ENCODE results near the gene NID2.

DNA sequence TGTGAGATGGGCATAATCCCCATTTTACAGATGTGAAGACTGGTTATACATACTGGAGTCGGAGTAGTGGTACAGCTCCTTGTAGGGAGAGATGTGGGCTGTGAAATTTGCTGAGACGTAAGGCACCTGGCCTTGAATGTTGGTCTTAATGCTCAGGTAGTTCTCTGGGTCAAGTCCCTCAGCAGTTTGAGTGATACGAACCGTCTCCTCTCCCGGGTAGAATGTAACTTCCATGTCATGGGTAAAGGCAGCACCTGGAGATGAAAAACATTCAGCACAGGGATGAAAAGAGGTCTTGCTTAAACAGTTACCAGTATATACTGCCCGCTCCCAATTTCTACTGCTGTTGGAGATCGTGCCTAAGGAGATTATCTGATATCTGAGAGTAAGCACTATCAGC lies 28.3 kb downstream of the NID2 start:
- TF ChIP-seq, protein P1, sequence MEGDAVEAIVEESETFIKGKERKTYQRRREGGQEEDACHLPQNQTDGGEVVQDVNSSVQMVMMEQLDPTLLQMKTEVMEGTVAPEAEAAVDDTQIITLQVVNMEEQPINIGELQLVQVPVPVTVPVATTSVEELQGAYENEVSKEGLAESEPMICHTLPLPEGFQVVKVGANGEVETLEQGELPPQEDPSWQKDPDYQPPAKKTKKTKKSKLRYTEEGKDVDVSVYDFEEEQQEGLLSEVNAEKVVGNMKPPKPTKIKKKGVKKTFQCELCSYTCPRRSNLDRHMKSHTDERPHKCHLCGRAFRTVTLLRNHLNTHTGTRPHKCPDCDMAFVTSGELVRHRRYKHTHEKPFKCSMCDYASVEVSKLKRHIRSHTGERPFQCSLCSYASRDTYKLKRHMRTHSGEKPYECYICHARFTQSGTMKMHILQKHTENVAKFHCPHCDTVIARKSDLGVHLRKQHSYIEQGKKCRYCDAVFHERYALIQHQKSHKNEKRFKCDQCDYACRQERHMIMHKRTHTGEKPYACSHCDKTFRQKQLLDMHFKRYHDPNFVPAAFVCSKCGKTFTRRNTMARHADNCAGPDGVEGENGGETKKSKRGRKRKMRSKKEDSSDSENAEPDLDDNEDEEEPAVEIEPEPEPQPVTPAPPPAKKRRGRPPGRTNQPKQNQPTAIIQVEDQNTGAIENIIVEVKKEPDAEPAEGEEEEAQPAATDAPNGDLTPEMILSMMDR (IDR thresholded peaks at IDR 0.05; ENCODE audit: low read depth, low read length) = no peak
- TF ChIP-seq EZH2phosphoT487 (IDR thresholded peaks at IDR 0.05; ENCODE audit: low read depth) = no peak
